Stimulated activated naive B cell treated with anti-CD40 and anti-IgM and Interleukin-4, amounts not matched to agents 10 μg/mL and 1 μg/mL and 100 μg/mL, for 72 hours (primary cell): ENCODE results near the gene ADAMTS6.

Experiments
- ATAC-seq, 2 donors: fragments of 150-1000 bp; cut with Tn5 transposase; replicated peaks; 2 replicates each; pipeline ENCODE4 v1.10.0; 2021; ENCODE audit warnings: moderate library complexity in 1 of 2
- DNase-seq: peaks from one replicate; pipeline ENCODE4 v3.0.0; 2021
- H3K27ac Mint-ChIP-seq: one replicate; pipeline ENCODE4 v1.8.0; 2022; ENCODE audit warnings: mild to moderate bottlenecking, mixed read lengths
- H3K27me3 Mint-ChIP-seq, 2 donors: one replicate each; pipeline ENCODE4 v1.8.0; 2022; ENCODE audit warnings: mixed read lengths in 2 of 2
- H3K36me3 Mint-ChIP-seq, 2 donors: one replicate each; pipeline ENCODE4 v1.8.0; 2022; ENCODE audit warnings: mixed read lengths in 2 of 2, mild to moderate bottlenecking in 1 of 2
- H3K4me1 Mint-ChIP-seq, 2 donors: one replicate each; pipeline ENCODE4 v1.8.0; 2022; ENCODE audit warnings: mixed read lengths in 2 of 2, mild to moderate bottlenecking in 1 of 2
- H3K4me3 Mint-ChIP-seq, 2 donors: one replicate each; pipeline ENCODE4 v1.8.0; 2022; ENCODE audit warnings: mild to moderate bottlenecking in 2 of 2, mixed read lengths in 2 of 2, moderate library complexity in 1 of 2
- H3K9me3 Mint-ChIP-seq, 2 donors: one replicate each; pipeline ENCODE4 v1.8.0; 2022; ENCODE audit warnings: mixed read lengths in 2 of 2, mild to moderate bottlenecking in 1 of 2

Gene ADAMTS6

DNA sequence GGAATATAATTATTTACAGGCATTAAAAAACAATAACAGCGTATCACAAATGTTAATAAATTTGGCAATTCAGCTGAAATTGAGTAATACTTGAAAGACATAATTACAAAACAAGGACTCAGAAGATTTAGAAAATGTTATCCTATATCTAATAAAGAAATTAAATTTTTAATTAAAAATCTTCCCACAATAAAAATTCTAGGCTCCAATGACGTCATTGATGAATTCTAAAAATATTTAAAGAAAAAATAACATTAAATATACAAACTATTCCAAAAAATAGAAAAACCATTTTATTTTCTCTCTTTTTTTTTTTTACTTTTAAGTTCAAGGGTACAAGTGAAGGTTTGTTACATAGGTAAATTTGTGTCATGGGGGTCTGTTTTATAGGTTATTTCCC is 161.5 kb downstream of the ADAMTS6 start:
- DNase-seq (no peak), ATAC-seq (no peak)
- Mint-ChIP-seq H3K4me1 (no peaks in the 10 kb centered on the region), H3K4me3 (no peak overlapping the region), H3K27me3 (no peaks in the 10 kb centered on the region), H3K36me3 (no peaks in the 10 kb centered on the region), H3K27ac (no peak overlapping the region), H3K9me3 (peaks cover 4 to 5% of the 10 kb centered on the region in 2 donors)

GRCh38 chr5:65307931-65308330 is 173.8 kb downstream of the ADAMTS6 start:
- ATAC-seq: no peak
- H3K4me3 Mint-ChIP-seq: no peak overlapping the region
- no peak for DNase-seq
- no peaks in the 10 kb centered on the region for H3K4me1 Mint-ChIP-seq
- no peaks in the 10 kb centered on the region for H3K36me3 Mint-ChIP-seq
- no peak overlapping the region for H3K27ac Mint-ChIP-seq
- no peaks in the 10 kb centered on the region for H3K9me3 Mint-ChIP-seq
- H3K27me3 Mint-ChIP-seq: no peaks in the 10 kb centered on the region

DNA sequence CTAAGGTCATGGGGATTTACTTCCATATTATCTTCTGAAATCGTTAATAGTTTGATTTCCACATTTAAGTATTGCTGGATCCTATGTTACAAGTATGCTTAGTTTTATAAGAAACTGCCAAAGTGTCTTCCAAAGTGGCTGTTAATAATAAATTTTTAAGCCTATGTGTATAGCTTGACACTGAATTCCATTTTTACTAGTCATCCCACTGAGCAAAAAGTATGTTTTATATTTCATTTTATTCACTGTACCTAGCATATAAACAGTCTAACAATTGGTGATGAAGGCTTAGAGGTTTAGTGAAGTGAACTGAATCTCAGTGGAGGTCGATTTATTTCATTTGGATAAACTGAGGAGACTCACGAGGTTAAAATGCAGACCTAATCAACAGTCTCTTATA is 174.6 kb downstream of the ADAMTS6 start:
- Mint-ChIP-seq H3K27ac (no peak overlapping the region), H3K27me3 (no peaks in the 10 kb centered on the region), H3K4me3 (no peak overlapping the region), H3K9me3 (no peaks in the 10 kb centered on the region), H3K36me3 (no peaks in the 10 kb centered on the region), H3K4me1 (no peaks in the 10 kb centered on the region)
- DNase-seq: no peak
- no peak for ATAC-seq

DNA sequence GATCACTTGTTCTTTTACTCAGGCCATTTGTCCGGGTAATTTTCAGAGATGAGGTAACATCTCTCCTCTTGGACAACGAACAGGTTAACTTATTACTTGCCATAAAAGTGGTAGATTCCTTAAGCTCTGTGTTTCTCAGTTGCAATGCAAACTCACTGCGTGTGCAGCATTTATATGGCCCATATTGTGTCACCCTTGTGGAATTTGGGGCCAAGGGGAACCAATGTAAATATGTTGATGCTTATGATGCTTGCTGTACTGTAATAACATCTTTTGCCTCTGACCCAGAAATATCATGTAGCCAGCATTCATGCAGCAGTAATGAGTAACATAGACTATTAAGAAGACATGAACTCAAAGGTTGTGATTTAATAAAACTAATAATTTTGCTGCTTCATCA is 175.8 kb downstream of the ADAMTS6 start:
- DNase-seq (no peak), ATAC-seq (no peak)
- no peak overlapping the region for H3K27ac Mint-ChIP-seq
- H3K9me3 Mint-ChIP-seq: no peaks in the 10 kb centered on the region
- H3K27me3 Mint-ChIP-seq: no peaks in the 10 kb centered on the region
- H3K4me1 Mint-ChIP-seq: no peaks in the 10 kb centered on the region
- H3K36me3 Mint-ChIP-seq: no peaks in the 10 kb centered on the region
- H3K4me3 Mint-ChIP-seq: no peak overlapping the region

DNA sequence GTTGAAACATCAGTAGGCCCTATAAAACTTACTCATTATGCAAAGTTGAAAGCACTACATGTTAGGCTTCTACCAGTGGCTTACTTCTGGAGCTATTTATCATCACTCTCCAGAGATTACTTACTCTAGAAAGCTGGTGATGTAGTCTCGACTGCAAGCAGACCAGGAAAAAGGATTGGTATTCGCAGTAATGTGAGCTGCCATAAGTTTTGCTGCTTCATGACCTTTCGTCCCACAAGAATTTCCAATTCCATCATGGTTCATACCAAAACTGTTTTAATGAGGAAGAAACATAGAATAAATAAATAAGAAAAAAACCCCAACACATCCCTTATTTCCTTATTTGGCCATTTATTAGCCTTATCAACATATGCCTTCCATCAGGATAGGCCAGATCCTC is 181.9 kb downstream of the ADAMTS6 start:
- no peaks in the 10 kb centered on the region for H3K4me1 Mint-ChIP-seq
- H3K9me3 Mint-ChIP-seq: no peaks in the 10 kb centered on the region
- DNase-seq (no peak), ATAC-seq (no peak)
- H3K36me3 Mint-ChIP-seq: no peaks in the 10 kb centered on the region
- H3K4me3 Mint-ChIP-seq: no peak overlapping the region
- no peaks in the 10 kb centered on the region for H3K27me3 Mint-ChIP-seq
- no peak overlapping the region for H3K27ac Mint-ChIP-seq

DNA sequence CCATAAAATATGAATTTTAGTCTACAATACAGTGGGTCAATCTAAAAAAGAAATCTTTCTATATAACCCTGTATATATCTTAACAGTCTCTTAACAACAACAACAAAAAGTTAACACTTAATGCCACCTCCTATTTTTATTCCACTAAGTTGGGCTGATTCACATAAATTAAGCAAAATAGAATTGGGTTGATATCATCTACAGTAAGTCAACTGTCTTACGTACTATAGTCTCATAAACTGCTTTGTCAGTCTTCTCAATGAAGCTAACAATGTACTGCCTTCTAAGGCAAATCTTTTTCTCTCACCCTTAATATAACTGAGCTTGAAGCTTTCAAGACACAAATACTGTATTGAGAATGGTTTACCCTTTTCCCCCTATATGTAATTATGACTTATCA is 185.7 kb downstream of the ADAMTS6 start:
- Mint-ChIP-seq H3K4me1 (no peaks in the 10 kb centered on the region), H3K36me3 (no peaks in the 10 kb centered on the region), H3K9me3 (no peaks in the 10 kb centered on the region), H3K4me3 (no peak overlapping the region), H3K27me3 (no peaks in the 10 kb centered on the region), H3K27ac (no peak overlapping the region)
- no peak for DNase-seq
- ATAC-seq: no peak

DNA sequence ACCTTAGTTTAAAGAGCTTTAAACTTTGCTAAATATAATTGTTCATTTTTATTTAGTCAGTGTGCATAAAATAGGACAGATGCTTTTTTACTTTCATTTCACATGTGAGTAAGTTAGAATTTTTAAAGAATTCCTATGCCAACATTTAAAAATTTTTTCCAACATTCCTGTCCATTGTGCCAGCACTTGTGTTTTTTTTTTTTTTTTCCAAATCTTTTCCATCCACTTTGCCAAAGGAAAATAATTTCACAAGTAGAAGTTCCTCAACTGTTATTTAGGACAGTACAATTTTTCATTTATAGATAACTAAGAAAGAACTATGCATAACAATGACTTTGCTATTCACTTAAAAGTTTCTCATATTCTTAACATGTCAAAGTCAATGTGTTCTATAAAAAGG is 189.5 kb downstream of the ADAMTS6 start:
- H3K36me3 Mint-ChIP-seq: no peaks in the 10 kb centered on the region
- H3K27me3 Mint-ChIP-seq: no peaks in the 10 kb centered on the region
- DNase-seq (no peak), ATAC-seq (no peak)
- H3K9me3 Mint-ChIP-seq: no peaks in the 10 kb centered on the region
- H3K4me3 Mint-ChIP-seq: no peak overlapping the region
- no peak overlapping the region for H3K27ac Mint-ChIP-seq
- no peaks in the 10 kb centered on the region for H3K4me1 Mint-ChIP-seq

GRCh38 chr5:65290677-65291076 is 191.0 kb downstream of the ADAMTS6 start:
- DNase-seq (no peak), ATAC-seq (no peak)
- H3K4me3 Mint-ChIP-seq: no peak overlapping the region
- no peaks in the 10 kb centered on the region for H3K9me3 Mint-ChIP-seq
- no peaks in the 10 kb centered on the region for H3K4me1 Mint-ChIP-seq
- H3K27ac Mint-ChIP-seq: no peak overlapping the region
- no peaks in the 10 kb centered on the region for H3K36me3 Mint-ChIP-seq
- H3K27me3 Mint-ChIP-seq: no peaks in the 10 kb centered on the region

DNA sequence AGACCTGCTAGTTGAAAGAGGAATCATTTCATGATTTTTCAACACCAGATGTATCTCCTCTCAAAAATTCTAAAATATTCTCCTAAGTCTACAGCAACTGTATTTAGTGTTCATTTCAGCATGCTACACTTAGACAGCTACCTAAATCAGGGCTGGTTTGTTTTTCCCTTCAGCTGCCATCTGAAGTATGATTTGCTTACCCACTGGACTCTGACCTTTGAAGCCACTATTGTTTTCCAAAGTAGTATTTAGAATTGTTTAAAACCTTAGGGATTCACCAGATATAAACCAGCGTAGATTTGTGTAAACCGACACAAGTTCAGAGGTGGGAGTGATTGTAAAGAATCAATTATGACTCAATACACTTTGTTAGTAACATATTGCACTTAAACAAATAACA is 193.1 kb downstream of the ADAMTS6 start:
- Mint-ChIP-seq H3K27me3 (no peaks in the 10 kb centered on the region), H3K27ac (no peak overlapping the region), H3K4me3 (no peak overlapping the region), H3K36me3 (no peaks in the 10 kb centered on the region), H3K9me3 (no peaks in the 10 kb centered on the region), H3K4me1 (no peaks in the 10 kb centered on the region)
- DNase-seq: no peak
- no peak for ATAC-seq

GRCh38 chr5:65279603-65280002 is 202.1 kb downstream of the ADAMTS6 start:
- Mint-ChIP-seq H3K9me3 (peaks cover 0 to 4% of the 10 kb centered on the region in 2 donors), H3K27me3 (no peaks in the 10 kb centered on the region), H3K4me3 (no peak overlapping the region), H3K36me3 (no peaks in the 10 kb centered on the region), H3K4me1 (no peaks in the 10 kb centered on the region), H3K27ac (no peak overlapping the region)
- ATAC-seq (no peak), DNase-seq (no peak)

GRCh38 chr5:65276178-65276890 is 205.4 kb downstream of the ADAMTS6 start:
- Mint-ChIP-seq H3K27ac (no peak overlapping the region), H3K4me1 (no peaks in the 10 kb centered on the region), H3K36me3 (no peaks in the 10 kb centered on the region), H3K27me3 (no peaks in the 10 kb centered on the region), H3K9me3 (peaks cover 0 to 4% of the 10 kb centered on the region in 2 donors), H3K4me3 (no peak overlapping the region)
- DNase-seq (no peak), ATAC-seq (no peak)

DNA sequence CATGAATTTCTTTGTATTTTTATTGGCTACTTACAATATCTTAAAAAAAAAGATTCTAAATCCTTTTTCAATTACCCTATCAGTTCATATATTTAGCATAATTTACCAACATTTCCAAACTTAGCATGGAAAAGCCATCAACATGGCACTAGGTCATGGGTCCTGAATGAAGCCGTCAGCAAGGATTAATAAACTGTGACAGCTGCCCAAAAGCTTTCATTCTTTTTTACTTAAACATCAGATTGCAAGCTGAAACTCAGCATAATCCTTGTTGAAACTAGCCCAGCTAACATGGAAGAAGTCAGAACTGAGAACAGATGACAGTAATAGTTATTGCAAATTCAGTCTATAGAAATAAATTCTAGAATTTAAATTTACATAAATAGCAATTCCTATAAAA is 209.8 kb downstream of the ADAMTS6 start:
- Mint-ChIP-seq H3K36me3 (no peaks in the 10 kb centered on the region), H3K4me1 (no peaks in the 10 kb centered on the region), H3K9me3 (no peaks in the 10 kb centered on the region), H3K27me3 (no peaks in the 10 kb centered on the region), H3K4me3 (no peak overlapping the region), H3K27ac (no peak overlapping the region)
- DNase-seq (no peak), ATAC-seq (no peak)

GRCh38 chr5:65268525-65268924 is 213.2 kb downstream of the ADAMTS6 start:
- Mint-ChIP-seq H3K27me3 (no peaks in the 10 kb centered on the region), H3K27ac (no peak overlapping the region), H3K4me3 (no peak overlapping the region), H3K36me3 (no peaks in the 10 kb centered on the region), H3K9me3 (no peaks in the 10 kb centered on the region), H3K4me1 (no peaks in the 10 kb centered on the region)
- ATAC-seq: no peak
- DNase-seq: no peak

DNA sequence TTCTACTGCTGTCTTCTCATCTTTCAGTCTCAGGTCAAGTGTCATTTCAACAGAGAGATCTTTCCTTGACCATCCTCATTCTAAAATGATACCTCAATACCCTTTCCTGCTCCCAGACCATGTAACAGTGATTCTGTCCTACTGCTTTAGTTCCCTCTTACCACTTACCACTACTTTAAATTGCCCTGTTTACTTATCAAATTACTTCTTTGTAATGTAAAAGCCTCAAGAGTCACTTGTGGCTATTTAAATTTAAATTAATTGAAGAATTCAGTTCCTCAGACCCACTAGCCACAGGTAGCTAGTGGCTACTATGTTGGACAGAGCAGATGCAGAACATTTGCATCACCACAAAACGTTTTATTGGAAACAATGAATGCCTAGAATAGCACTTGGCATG is 217.3 kb downstream of the ADAMTS6 start:
- no peaks in the 10 kb centered on the region for H3K9me3 Mint-ChIP-seq
- no peaks in the 10 kb centered on the region for H3K27me3 Mint-ChIP-seq
- DNase-seq (no peak), ATAC-seq (no peak)
- no peaks in the 10 kb centered on the region for H3K4me1 Mint-ChIP-seq
- no peak overlapping the region for H3K27ac Mint-ChIP-seq
- peaks cover 0 to under 1% of the 10 kb centered on the region in 2 donors for H3K36me3 Mint-ChIP-seq
- no peak overlapping the region for H3K4me3 Mint-ChIP-seq

DNA sequence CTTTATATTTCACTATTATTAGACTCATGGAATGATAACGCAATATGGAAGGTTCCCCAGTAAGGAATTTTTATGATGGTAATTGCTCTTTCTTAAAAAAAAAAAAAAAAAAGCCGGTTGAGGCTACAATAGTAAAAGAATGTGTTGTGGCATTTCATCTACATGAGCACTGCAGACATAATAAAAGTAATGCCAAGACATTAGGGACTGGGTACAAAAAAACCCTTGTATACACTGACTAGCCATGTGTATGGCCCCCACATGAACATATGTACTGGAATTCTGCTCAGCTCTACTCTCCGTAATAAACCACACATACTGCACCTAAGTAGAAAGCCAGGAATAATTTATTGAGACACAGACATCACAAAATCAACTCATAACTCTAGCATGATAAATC is 218.4 kb downstream of the ADAMTS6 start:
- Mint-ChIP-seq H3K4me1 (no peaks in the 10 kb centered on the region), H3K9me3 (peaks cover 0 to 1% of the 10 kb centered on the region in 2 donors), H3K36me3 (peaks cover 0 to 4% of the 10 kb centered on the region in 2 donors), H3K4me3 (no peak overlapping the region), H3K27me3 (no peaks in the 10 kb centered on the region), H3K27ac (no peak overlapping the region)
- ATAC-seq (no peak), DNase-seq (no peak)

DNA sequence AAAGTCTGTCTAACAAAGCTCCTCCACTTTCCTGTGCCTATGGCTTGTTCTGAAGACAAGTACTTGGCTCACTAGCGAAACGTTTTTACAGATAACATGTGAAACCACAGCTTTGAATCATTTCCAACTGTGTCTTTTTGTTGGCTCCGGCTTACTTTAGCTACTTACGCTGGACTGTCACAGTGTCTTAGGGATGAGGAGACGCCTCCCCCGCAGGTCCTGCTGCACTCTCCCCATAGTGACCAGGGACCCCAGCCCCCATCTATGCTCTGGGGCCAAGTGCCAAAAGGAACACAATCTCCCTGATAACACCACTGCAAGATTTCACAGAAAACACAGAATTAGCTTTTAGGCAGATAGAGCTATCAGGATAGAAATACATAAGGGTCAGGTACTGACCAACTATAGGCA is 219.1 kb downstream of the ADAMTS6 start:
- H3K4me3 Mint-ChIP-seq: no peak overlapping the region
- no peak for ATAC-seq
- H3K4me1 Mint-ChIP-seq: no peaks in the 10 kb centered on the region
- no peak overlapping the region for H3K27ac Mint-ChIP-seq
- peaks cover 0 to 1% of the 10 kb centered on the region in 2 donors for H3K9me3 Mint-ChIP-seq
- no peak for DNase-seq
- H3K36me3 Mint-ChIP-seq: peaks cover 2 to 4% of the 10 kb centered on the region in 2 donors
- H3K27me3 Mint-ChIP-seq: no peaks in the 10 kb centered on the region
